KMS-11 (cell line): ENCODE results near the gene SLC25A27.

Experiments used
- H2AFZ ChIP-seq: fragments of 200-600 bp; sonication (generic); 2 replicates; pipeline ENCODE4 v1.6.1; 2016; ENCODE audit warnings: antibody characterized with exemption, mixed run types, low read depth
- H3K27ac ChIP-seq: fragments of 200-600 bp; sonication (generic); 2 replicates; pipeline ENCODE4 v1.6.1; 2016; ENCODE audit warnings: mild to moderate bottlenecking, mixed run types
- H3K27me3 ChIP-seq: fragments of 200-600 bp; sonication (generic); 2 replicates; pipeline ENCODE4 v1.6.1; 2017; ENCODE audit warnings: mild to moderate bottlenecking, low read depth, mixed run types, moderate library complexity; ENCODE audit not compliant: insufficient read depth
- H3K36me3 ChIP-seq: fragments of 200-600 bp; sonication (generic); 2 replicates; pipeline ENCODE4 v1.6.1; 2017; ENCODE audit warnings: mild to moderate bottlenecking, mixed run types; ENCODE audit not compliant: insufficient read depth
- H3K4me1 ChIP-seq: fragments of 200-600 bp; sonication (generic); 2 replicates; pipeline ENCODE4 v1.6.1; 2016; ENCODE audit warnings: mild to moderate bottlenecking, low read depth, mixed run types; ENCODE audit not compliant: poor library complexity, severe bottlenecking
- H3K4me2 ChIP-seq: fragments of 200-600 bp; sonication (generic); 2 replicates; pipeline ENCODE4 v1.7.0; 2016; ENCODE audit warnings: mild to moderate bottlenecking, mixed run types
- H3K4me3 ChIP-seq: fragments of 200-600 bp; sonication (generic); IDR thresholded peaks from 2 replicates; pipeline ENCODE4 v1.6.1; 2017; ENCODE audit warnings: low read depth, low read length, mixed read lengths; ENCODE audit not compliant: insufficient read depth
- H3K79me2 ChIP-seq: fragments of 200-600 bp; sonication (generic); 2 replicates; pipeline ENCODE4 v1.6.1; 2016; ENCODE audit warnings: low read depth, mixed run types; ENCODE audit not compliant: insufficient read depth
- H3K9ac ChIP-seq: fragments of 200-600 bp; sonication (generic); 2 replicates; pipeline ENCODE4 v1.6.1; 2016; ENCODE audit warnings: mild to moderate bottlenecking, mixed run types
- H4K20me1 ChIP-seq: fragments of 200-600 bp; sonication (generic); 2 replicates; pipeline ENCODE4 v1.6.1; 2016; ENCODE audit warnings: mild to moderate bottlenecking, mixed run types; ENCODE audit not compliant: insufficient read depth
- CTCF ChIP-seq: fragments of 200-600 bp; sonication (generic); conservative IDR thresholded peaks from 2 replicates; pipeline ENCODE4 v1.6.1; 2017; ENCODE audit warnings: low read depth, mild to moderate bottlenecking, antibody characterized with exemption, low read length, moderate library complexity, mixed read lengths

The SLC25A27 gene

GRCh38 chr6:46628498-46628897 is 24.3 kb upstream of the SLC25A27 start:
- H3K27ac ChIP-seq = no peak overlapping the region
- no peak for TF ChIP-seq CTCF
- no peak overlapping the region for H3K4me3 ChIP-seq
- no peak overlapping the region for H2AFZ ChIP-seq
- H3K9ac ChIP-seq = no peak overlapping the region
- no peaks in the 10 kb centered on the region for H3K36me3 ChIP-seq
- H3K79me2 ChIP-seq = no peaks in the 10 kb centered on the region
- H3K4me2 ChIP-seq = no peak overlapping the region
- H3K4me1 ChIP-seq = peaks cover 6% of the 10 kb centered on the region
- no peaks in the 10 kb centered on the region for H3K27me3 ChIP-seq
- no peaks in the 10 kb centered on the region for H4K20me1 ChIP-seq

- H4K20me1 ChIP-seq = no peaks in the 10 kb centered on the region
- H3K4me2 ChIP-seq = no peak overlapping the region
- H3K36me3 ChIP-seq = no peaks in the 10 kb centered on the region
- H3K27ac ChIP-seq = no peak overlapping the region
- H3K4me3 ChIP-seq = no peak overlapping the region
- no peaks in the 10 kb centered on the region for H3K27me3 ChIP-seq
- H3K4me1 ChIP-seq = peaks cover 6% of the 10 kb centered on the region
- H2AFZ ChIP-seq = no peak overlapping the region
- no peaks in the 10 kb centered on the region for H3K79me2 ChIP-seq
- no peak for TF ChIP-seq CTCF
- no peak overlapping the region for H3K9ac ChIP-seq
Observed at GRCh38 chr6:46628976-46629375, 23.8 kb upstream of the SLC25A27 start.

- H3K9ac ChIP-seq = no peak overlapping the region
- H3K27ac ChIP-seq = no peak overlapping the region
- TF ChIP-seq CTCF = no peak
- no peak overlapping the region for H3K4me2 ChIP-seq
- no peaks in the 10 kb centered on the region for H3K36me3 ChIP-seq
- H2AFZ ChIP-seq = no peak overlapping the region
- H3K79me2 ChIP-seq = no peaks in the 10 kb centered on the region
- H3K4me3 ChIP-seq = no peak overlapping the region
- peaks cover 6% of the 10 kb centered on the region for H3K4me1 ChIP-seq
- H4K20me1 ChIP-seq = no peaks in the 10 kb centered on the region
- no peaks in the 10 kb centered on the region for H3K27me3 ChIP-seq
Observed at GRCh38 chr6:46629691-46630090, 23.1 kb upstream of the SLC25A27 start.

GRCh38 chr6:46632053-46632452 is 20.7 kb upstream of the SLC25A27 start:
- Histone ChIP-seq H3K36me3 (no peaks in the 10 kb centered on the region), H3K4me1 (no peaks in the 10 kb centered on the region), H3K4me2 (no peak overlapping the region), H3K9ac (no peak overlapping the region), H3K27me3 (no peaks in the 10 kb centered on the region), H2AFZ (no peak overlapping the region), H3K27ac (no peak overlapping the region), H3K4me3 (no peak overlapping the region), H3K79me2 (no peaks in the 10 kb centered on the region), H4K20me1 (no peaks in the 10 kb centered on the region)
- TF ChIP-seq CTCF = no peak
